GM12878 (cell line): Measurements from ENCODE around the gene CDCA3. TPM values are rescaled to one million over a fixed set of nuclear protein-coding genes. Genes with fewer than 3 reads are reported as not detected.

ENCODE experiments used
- CHD2 ChIP-seq: IDR thresholded peaks from 2 replicates; pipeline ENCODE4 v1.6.1; 2011; ENCODE audit warnings: low read depth, low read length, improper control_type of control experiment, borderline replicate concordance
- CREB1 ChIP-seq: IDR thresholded peaks from 2 replicates; pipeline ENCODE4 v1.6.1; 2012; ENCODE audit warnings: low read depth, mild to moderate bottlenecking, inconsistent platforms
- EED ChIP-seq: sonication (generic); IDR thresholded peaks from 2 replicates; pipeline ENCODE4 v1.6.1; 2016; ENCODE audit warnings: antibody characterized with exemption, low read depth
- GATAD2B ChIP-seq: fragments of 450-650 bp; conservative IDR thresholded peaks from 2 replicates; pipeline ENCODE4 v1.6.1; 2017; ENCODE audit warnings: low read depth, mild to moderate bottlenecking, moderate library complexity
- IRF4 ChIP-seq: IDR thresholded peaks from 2 replicates; pipeline ENCODE4 v1.6.1; 2011; ENCODE audit warnings: low read depth, low read length
- JUND ChIP-seq: IDR thresholded peaks from 2 replicates; pipeline ENCODE4 v1.6.1; 2012; ENCODE audit warnings: low read depth, mild to moderate bottlenecking, low read length, improper control_type of control experiment, moderate library complexity
- KDM1A ChIP-seq: fragments of 200-600 bp; sonication (generic); IDR thresholded peaks from 2 replicates; pipeline ENCODE4 v1.6.1; 2016; ENCODE audit warnings: borderline replicate concordance
- MXI1 ChIP-seq: fragments of 150-350 bp; IDR thresholded peaks from 2 replicates; pipeline ENCODE4 v1.6.1; 2011; ENCODE audit warnings: low read depth, mild to moderate bottlenecking, inconsistent platforms, low read length, improper control_type of control experiment
- MYB ChIP-seq: fragments of 150-350 bp; IDR thresholded peaks from 2 replicates; pipeline ENCODE4 v1.6.1; 2014; ENCODE audit warnings: mild to moderate bottlenecking, low read depth, low read length, borderline replicate concordance
- NFXL1 ChIP-seq: fragments of 450-650 bp; IDR thresholded peaks from 2 replicates; pipeline ENCODE4 v1.6.1; 2017; ENCODE audit warnings: antibody characterized with exemption, mild to moderate bottlenecking, borderline replicate concordance
- NRF1 ChIP-seq: conservative IDR thresholded peaks from 2 replicates; pipeline ENCODE4 v1.6.1; 2011; ENCODE audit warnings: mild to moderate bottlenecking, low read depth, low read length, improper control_type of control experiment
- PAX5 ChIP-seq: IDR thresholded peaks from 2 replicates; pipeline ENCODE4 v1.6.1; 2011; ENCODE audit warnings: low read depth, low read length, borderline replicate concordance
- PAX8 ChIP-seq: fragments of 450-650 bp; IDR thresholded peaks from 2 replicates; pipeline ENCODE4 v1.6.1; 2017; ENCODE audit warnings: mild to moderate bottlenecking, moderate library complexity
- POLR2AphosphoS2 ChIP-seq: IDR thresholded peaks from 2 replicates; pipeline ENCODE4 v1.6.1; 2011; ENCODE audit warnings: low read depth, mild to moderate bottlenecking, low read length, improper control_type of control experiment, moderate library complexity
- SRF ChIP-seq, 2 experiments: IDR thresholded peaks; 2 replicates each; pipeline ENCODE4 v1.6.1; 2011; ENCODE audit warnings: low read depth in 2 of 2, low read length in 2 of 2, mild to moderate bottlenecking in 1 of 2, moderate library complexity in 1 of 2
- STAT1 ChIP-seq: fragments of 450-650 bp; conservative IDR thresholded peaks from 2 replicates; pipeline ENCODE4 v1.6.1; 2014; ENCODE audit warnings: antibody characterized with exemption, mild to moderate bottlenecking
- TCF3 ChIP-seq: IDR thresholded peaks from 2 replicates; pipeline ENCODE4 v1.6.1; 2012; ENCODE audit warnings: low read depth, mild to moderate bottlenecking, low read length, borderline replicate concordance; ENCODE audit not compliant: insufficient read depth
- WRNIP1 ChIP-seq: IDR thresholded peaks from 2 replicates; pipeline ENCODE4 v1.6.1; 2011; ENCODE audit warnings: low read depth, low read length, improper control_type of control experiment, borderline replicate concordance
- ZNF384 ChIP-seq: IDR thresholded peaks from 2 replicates; pipeline ENCODE4 v1.6.1; 2012; ENCODE audit warnings: low read depth, mild to moderate bottlenecking, low read length, improper control_type of control experiment, borderline replicate concordance
- polyA plus RNA-seq, 11 experiments: library from polyadenylated mRNA; depleted of rRNA in 4 of 11; unstranded in 6 of 11; stranded (reverse) in 5 of 11; fragments of >200 nt; fragmentation: Nextera tagmentation in 4 of 11; fragmentation: Illumina TruSeq in 1 of 11; extraction: Ambion mirVana in 4 of 11; extraction: Trizol in 1 of 11; gene quantifications; 1 replicate in 1 of 11; 2 replicates in 10 of 11; pipeline versions ENCODE4 v1.2.1 to v1.2.3, GENCODE V29; 2011 to 2016; ENCODE audit warnings: inconsistent platforms in 2 of 11, missing spikeins in 2 of 11, low read depth in 1 of 11
- total RNA-seq, 4 experiments: library from RNA; depleted of rRNA in 3 of 4; stranded (reverse); fragments of >200 nt in 3 of 4; fragmentation: Illumina TruSeq in 1 of 4; extraction: Trizol in 1 of 4; gene quantifications; 2 replicates each; pipeline versions ENCODE4 v1.2.1 to v1.2.3, GENCODE V29; 2013 to 2021
- TF ChIP-seq, protein P1 (sequence below), 3 experiments: IDR thresholded peaks in 2 of 3; conservative IDR thresholded peaks in 1 of 3; 2 replicates each; pipeline ENCODE4 v1.5.1; 2011; ENCODE audit warnings: low read depth in 3 of 3, low read length in 3 of 3, mild to moderate bottlenecking in 3 of 3, control low read depth in 2 of 3, moderate library complexity in 2 of 3, inconsistent platforms in 1 of 3, mixed read lengths in 1 of 3; ENCODE audit not compliant: control insufficient read depth in 2 of 3, insufficient read depth in 1 of 3; ENCODE audit errors: extremely low read depth in 1 of 3
- TF ChIP-seq, protein P2 (sequence below): fragments of 450-650 bp; IDR thresholded peaks from 2 replicates; pipeline ENCODE4 v1.6.1; 2017; ENCODE audit warnings: borderline replicate concordance
- TF ChIP-seq, protein P3 (sequence below): fragments of 450-650 bp; IDR thresholded peaks from 2 replicates; pipeline ENCODE4 v1.6.1; 2016; ENCODE audit warnings: mild to moderate bottlenecking
- TF ChIP-seq, protein P4 (sequence below): fragments of 450-650 bp; IDR thresholded peaks from 2 replicates; pipeline ENCODE4 v1.6.1; 2016; ENCODE audit warnings: mild to moderate bottlenecking

CDCA3 gene
- total and polyA plus RNA-seq, 10 of the 15 experiments (the other 5 are each of a cell fraction or from before 2014, with no cell fraction given), result 34.5 to 148 (median 97.4) TPM

DNA sequence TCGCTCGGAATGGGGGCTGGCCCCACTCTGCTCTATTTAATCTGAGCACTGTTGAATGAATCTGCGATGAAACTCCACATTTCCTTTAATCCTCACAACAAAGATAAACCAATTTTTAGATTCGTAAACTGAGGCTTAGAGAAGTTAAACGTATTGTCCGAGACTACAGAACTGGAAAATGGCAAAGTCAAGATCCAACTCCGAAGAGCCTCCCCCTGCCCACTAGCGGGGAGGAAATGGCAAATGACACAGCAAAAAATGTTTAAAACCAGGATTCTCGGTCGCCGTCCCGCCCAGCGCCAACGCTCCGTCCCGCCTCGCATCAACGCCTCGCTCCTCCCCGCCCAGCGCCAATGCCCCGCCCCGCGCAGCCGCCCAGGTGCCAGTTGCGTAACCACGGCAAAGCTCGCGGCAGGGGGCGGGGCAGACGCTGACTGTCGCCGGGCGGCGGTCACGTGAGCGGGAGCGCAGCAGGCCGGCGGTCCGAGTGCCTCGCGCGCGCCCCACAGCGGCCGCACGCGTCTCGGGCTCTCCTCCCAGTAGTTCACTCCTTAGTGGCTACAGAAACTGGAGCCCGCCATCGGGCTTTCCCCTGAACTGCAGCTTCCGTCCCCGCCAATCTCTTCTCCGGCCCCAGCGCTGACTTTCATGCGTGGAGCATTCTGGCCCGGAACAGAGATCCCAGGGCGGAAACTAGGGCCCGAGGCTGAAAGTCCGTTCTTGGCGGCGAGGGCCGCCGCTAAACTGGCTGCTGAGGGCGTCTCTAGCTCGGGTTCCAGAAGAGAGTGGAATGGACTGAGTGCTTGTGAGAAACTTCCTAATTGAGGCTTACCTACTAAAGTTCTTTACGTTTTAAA, 39.9 kb upstream of the CDCA3 start (continued):
- TF ChIP-seq PAX8, result 0 out of 2 replicates have a peak, but pooled peaks have one; percentile 76
- TF ChIP-seq, protein P1, sequence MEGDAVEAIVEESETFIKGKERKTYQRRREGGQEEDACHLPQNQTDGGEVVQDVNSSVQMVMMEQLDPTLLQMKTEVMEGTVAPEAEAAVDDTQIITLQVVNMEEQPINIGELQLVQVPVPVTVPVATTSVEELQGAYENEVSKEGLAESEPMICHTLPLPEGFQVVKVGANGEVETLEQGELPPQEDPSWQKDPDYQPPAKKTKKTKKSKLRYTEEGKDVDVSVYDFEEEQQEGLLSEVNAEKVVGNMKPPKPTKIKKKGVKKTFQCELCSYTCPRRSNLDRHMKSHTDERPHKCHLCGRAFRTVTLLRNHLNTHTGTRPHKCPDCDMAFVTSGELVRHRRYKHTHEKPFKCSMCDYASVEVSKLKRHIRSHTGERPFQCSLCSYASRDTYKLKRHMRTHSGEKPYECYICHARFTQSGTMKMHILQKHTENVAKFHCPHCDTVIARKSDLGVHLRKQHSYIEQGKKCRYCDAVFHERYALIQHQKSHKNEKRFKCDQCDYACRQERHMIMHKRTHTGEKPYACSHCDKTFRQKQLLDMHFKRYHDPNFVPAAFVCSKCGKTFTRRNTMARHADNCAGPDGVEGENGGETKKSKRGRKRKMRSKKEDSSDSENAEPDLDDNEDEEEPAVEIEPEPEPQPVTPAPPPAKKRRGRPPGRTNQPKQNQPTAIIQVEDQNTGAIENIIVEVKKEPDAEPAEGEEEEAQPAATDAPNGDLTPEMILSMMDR (IDR thresholded peaks at IDR 0.05 in 2 of 3, conservative IDR thresholded peaks at IDR 0.05 in 1 of 3; ENCODE audit: control insufficient read depth in 2 of 3, extremely low read depth in 1 of 3, insufficient read depth in 1 of 3, low read depth in 3 of 3, low read length in 3 of 3), result peak; percentile 71 to 96 (median 80); a peak in 5 of 6 replicates
- no peak for TF ChIP-seq KDM1A
- TF ChIP-seq PAX5, result peak; percentile 73; the same call in 1 of the 2 replicates
- 0 out of 2 replicates have a peak, but pooled peaks have one; percentile 86 for TF ChIP-seq STAT1
- TF ChIP-seq SRF (IDR thresholded peaks at IDR 0.05; ENCODE audit: low read depth in 2 of 2, low read length in 2 of 2), result no peak
- TF ChIP-seq GATAD2B, result peak; percentile 76
- no peak for TF ChIP-seq WRNIP1
- TF ChIP-seq, protein P2, sequence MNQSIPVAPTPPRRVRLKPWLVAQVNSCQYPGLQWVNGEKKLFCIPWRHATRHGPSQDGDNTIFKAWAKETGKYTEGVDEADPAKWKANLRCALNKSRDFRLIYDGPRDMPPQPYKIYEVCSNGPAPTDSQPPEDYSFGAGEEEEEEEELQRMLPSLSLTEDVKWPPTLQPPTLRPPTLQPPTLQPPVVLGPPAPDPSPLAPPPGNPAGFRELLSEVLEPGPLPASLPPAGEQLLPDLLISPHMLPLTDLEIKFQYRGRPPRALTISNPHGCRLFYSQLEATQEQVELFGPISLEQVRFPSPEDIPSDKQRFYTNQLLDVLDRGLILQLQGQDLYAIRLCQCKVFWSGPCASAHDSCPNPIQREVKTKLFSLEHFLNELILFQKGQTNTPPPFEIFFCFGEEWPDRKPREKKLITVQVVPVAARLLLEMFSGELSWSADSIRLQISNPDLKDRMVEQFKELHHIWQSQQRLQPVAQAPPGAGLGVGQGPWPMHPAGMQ, result no peak
- no peak for TF ChIP-seq EED
- TF ChIP-seq MYB, result 0 out of 2 replicates have a peak, but pooled peaks have one; percentile 19
- no peak for TF ChIP-seq ZNF384
- peak; percentile 50; the same call in 1 of the 2 replicates for TF ChIP-seq MXI1
- peak; percentile 42; the same call in 1 of the 2 replicates for TF ChIP-seq TCF3
- peak; percentile 74 for TF ChIP-seq NRF1
- TF ChIP-seq NFXL1, result no peak
- 0 out of 2 replicates have a peak, but pooled peaks have one; percentile 48 for TF ChIP-seq CREB1
- TF ChIP-seq, protein P3, sequence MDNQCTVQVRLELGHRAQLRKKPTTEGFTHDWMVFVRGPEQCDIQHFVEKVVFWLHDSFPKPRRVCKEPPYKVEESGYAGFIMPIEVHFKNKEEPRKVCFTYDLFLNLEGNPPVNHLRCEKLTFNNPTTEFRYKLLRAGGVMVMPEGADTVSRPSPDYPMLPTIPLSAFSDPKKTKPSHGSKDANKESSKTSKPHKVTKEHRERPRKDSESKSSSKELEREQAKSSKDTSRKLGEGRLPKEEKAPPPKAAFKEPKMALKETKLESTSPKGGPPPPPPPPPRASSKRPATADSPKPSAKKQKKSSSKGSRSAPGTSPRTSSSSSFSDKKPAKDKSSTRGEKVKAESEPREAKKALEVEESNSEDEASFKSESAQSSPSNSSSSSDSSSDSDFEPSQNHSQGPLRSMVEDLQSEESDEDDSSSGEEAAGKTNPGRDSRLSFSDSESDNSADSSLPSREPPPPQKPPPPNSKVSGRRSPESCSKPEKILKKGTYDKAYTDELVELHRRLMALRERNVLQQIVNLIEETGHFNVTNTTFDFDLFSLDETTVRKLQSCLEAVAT, result no peak; the same call in none of the 2 replicates
- 0 out of 2 replicates have a peak, but pooled peaks have one; percentile 35 for TF ChIP-seq JUND
- TF ChIP-seq, protein P4, sequence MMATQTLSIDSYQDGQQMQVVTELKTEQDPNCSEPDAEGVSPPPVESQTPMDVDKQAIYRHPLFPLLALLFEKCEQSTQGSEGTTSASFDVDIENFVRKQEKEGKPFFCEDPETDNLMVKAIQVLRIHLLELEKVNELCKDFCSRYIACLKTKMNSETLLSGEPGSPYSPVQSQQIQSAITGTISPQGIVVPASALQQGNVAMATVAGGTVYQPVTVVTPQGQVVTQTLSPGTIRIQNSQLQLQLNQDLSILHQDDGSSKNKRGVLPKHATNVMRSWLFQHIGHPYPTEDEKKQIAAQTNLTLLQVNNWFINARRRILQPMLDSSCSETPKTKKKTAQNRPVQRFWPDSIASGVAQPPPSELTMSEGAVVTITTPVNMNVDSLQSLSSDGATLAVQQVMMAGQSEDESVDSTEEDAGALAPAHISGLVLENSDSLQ, result peak; percentile 69; the same call in 1 of the 2 replicates
- TF ChIP-seq CHD2, result peak; percentile 76
- no peak for TF ChIP-seq IRF4
- TF ChIP-seq POLR2AphosphoS2, result peak; percentile 14; the same call in 1 of the 2 replicates
